HG02870 (cell line): Measurements from ENCODE around the gene TMEM245.
A peak's percentile ranks its signal among the peaks of the same experiment; 100 is the strongest.

Experiments used
- ATAC-seq: cut with Tn5 transposase; IDR thresholded peaks from one replicate; pipeline ENCODE4 v1.9.1; 2021; ENCODE audit warnings: mild to moderate bottlenecking, moderate library complexity; ENCODE audit not compliant: unreplicated experiment

The TMEM245 gene

DNA sequence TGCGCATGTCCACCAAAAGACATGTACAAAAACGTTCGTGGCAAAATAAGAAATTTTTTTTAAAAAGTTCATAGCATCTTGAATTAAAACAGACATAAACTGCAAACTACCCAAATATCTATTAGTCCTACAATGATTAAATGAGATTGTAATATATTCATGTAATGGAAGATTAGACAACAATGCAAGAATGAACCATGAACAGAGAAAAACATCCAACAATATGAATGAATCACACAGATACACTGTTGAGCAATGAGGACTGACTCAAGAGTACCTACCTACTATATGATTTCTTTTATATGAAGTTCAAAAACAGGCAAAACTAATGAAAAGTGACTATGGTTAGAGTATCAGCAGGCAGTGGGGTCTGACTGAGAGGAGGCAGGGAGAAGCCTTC is 88.5 kb downstream of the TMEM245 start:
- no peak for ATAC-seq

DNA sequence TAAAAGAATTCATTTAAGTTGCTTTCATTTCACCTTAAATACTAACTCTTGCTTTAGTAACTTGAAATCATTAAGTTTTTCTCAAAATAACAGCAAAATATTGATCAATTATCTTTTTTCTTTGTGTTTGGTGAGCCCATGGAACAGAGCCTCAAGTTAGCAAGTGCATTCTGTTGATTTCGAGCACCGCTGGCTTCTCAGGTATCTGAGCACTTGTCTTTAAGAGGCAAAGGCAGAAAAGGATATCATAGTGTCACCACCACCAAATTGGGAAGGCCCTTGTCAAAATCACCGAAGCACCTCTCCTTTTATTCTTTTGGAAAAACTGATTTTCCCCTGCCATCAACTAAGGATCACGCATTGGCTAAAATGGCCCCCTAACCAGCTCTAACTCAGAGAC is 89.3 kb downstream of the TMEM245 start:
- no peak for ATAC-seq

DNA sequence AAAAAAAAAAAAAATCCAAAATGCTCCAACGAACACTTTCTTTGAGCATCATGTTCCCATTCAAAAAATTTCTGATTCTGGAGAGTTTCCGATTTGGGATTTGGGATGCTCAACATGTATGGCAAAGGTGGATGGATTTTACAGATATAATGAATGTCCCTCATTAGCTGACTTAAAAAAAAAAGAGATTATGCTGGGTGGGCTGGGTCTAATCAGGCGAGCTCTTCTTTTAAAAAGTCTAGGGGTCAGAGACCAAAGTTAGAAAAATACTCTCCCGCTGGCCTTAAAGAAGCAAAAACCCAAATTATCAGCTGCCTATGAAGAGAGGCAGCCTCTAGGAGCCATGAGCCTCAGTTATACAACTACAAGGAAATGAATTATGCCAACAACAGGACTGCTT is 91.3 kb downstream of the TMEM245 start:
- ATAC-seq: no peak

DNA sequence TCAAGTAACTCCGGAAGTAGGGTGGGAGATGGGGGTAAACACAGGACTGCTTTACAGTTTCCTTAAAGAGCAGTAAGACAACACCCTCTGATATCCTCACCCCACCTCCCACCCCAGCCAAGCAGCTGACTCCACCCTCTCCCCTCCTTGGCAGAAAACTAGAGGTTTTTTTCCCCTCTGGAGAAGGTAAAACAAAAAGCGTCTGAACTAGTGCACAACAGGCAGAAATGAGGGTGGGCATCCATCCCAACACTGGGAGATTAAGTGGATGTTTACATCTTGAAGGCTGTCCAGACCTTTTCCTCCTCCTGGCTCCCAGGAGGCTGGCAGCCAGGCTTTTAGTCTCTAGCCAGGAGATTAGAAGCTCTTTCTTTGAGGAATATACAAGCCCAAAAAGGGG is 92.6 kb downstream of the TMEM245 start:
- ATAC-seq: no peak

DNA sequence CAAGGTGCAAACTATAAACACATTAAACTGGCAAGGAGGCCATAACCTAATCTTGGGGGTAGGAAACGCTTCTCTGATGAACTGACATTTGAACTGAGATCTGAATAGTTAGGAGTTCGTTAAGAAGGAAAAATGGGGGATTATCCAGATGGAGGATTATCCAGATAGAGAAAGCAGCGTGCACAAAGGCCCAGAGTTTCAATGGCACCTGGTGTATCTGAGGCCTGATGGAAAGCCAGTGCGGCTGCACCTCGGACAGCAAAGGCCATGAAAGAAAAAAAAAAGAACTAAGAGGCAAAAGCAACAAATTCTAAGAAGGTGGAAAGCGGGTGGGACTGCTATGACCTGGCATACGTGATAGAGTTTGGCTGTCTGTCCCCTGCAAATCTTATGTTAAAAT is 93.4 kb downstream of the TMEM245 start:
- ATAC-seq: no peak

DNA sequence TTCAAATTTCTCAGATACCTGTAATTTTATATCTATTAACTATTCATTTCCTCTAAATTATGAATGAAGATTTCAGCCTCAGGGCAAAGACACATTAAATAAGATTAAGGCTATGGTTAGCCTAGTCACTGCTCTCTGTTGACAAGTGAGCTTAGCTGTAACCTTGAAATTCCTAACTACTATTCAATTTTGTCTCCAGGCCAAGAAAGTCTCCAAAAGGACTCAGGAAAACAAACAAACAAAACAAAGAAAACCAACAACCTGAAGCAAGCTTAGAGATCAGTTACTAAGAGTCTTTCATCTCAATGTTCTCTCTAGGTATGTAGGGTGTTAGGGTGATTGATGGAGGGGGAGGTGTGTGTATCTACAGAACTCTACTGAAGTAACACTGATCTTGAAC is 96.9 kb downstream of the TMEM245 start:
- no peak for ATAC-seq

DNA sequence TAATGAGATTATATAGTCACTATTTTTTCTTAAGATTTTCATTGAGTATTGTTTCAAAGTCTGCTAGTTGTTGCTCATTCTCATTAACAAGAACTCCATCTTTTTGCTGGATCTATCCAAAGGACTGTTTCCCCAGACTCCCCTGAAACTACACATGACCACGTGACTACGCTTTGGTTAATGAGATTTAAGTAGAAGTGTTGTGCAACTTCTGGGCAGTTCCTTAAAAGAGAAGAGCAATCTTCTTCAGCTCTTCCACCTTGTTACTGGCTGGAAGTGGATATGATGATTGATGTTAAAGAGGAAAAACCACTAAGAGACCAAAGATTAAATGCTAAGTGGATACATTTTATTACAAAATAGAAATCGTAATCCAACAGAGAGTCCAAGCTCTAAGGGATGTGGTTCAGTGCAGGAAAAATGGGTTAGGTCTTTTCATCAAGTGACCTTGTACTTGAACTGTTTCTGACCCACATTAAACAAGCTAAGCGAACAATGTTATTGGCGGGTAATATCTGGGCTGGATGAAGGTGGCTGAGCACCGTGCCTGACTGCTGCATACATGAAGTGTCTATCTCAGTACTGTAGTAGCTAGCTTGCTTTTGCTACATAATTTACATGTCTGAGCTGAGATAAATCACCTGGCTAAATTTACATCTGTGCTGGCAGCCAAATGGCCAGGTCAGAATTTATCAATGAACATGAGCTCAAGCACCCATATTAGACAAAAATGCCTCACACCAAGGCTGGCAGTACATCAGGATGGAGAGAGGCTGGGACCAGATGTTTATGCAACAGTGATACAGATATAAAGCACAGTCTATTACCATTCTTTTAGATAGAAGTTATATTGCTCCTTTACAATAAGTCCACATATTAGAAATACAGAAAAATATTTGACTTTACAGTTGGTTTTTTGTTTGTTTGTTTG is 98.9 kb downstream of the TMEM245 start:
- ATAC-seq: no peak

DNA sequence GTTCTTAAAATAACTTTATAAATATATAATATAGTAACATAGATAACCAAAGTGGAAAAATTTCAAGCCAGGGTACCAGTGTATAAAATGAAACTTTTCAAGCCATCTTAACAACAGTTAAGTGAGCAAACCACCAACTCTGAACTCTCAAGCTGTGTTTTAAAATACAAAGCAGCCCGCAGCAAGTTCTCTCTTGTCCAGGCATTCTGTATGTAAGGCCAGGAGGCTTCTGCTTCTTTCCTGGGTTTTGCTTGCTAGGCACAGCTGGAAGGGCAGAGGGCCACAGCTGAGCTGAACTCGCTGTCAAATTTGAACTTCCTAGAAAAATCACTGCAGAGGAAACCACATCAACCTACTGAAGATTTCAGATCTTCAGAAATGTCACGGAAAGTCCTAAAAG is 99.6 kb downstream of the TMEM245 start:
- ATAC-seq: no peak

DNA sequence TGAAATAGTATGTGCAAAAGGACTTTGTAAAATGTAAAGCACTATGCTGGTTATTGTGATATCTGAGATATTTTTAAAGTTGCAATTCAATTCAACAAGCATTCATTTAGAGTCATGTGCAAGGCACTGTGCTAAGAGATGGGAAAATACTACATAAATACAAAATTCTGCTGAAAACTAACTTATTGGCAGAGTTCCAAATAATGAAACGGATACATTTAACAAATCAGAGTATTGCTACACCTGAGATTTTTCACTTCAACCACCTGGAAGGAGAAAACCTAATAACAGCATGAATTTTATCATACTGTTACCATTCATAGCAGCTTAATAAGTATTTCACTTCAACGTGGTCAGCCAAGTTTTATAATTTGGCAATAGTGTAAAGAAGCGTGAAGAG is 100.3 kb downstream of the TMEM245 start:
- ATAC-seq: no peak

DNA sequence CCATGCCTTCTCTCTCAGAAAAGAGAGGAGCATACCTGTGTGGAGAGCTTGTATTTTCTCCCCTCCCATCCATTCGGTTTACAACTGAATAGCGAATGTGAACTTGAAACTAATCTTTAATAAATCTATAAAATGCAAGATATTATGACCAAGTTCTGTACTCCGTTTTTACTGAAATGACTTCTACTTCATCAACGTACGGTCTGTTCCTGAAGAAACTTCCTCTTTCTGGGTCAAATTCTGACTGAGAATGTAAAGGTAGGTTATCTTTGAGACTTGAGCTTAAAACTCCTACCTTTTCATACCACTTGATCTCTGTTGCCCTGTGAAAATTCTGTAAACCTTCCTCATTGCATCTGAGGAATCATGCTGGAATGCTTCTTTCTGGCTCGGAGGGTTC is 102.3 kb downstream of the TMEM245 start:
- peak; percentile 54 for ATAC-seq

DNA sequence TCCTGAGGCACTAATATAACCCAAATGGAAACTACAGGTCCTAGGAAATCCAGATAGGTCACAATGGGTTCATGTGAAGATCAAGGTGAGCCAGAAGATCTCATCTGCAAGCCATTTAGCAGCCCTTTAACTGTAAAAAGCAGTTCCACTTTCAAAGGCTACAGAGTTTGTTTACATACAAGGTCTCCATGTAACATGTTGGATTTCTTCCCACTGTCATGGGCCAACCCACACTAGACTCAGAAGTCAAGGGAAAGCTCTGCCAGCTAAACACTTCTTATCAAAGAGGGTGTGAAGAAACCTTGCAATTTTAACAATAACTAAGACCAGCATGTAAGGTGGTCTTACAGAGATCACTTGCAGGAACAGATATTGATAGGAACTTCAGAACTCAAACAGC is 102.7 kb downstream of the TMEM245 start:
- no peak for ATAC-seq

DNA sequence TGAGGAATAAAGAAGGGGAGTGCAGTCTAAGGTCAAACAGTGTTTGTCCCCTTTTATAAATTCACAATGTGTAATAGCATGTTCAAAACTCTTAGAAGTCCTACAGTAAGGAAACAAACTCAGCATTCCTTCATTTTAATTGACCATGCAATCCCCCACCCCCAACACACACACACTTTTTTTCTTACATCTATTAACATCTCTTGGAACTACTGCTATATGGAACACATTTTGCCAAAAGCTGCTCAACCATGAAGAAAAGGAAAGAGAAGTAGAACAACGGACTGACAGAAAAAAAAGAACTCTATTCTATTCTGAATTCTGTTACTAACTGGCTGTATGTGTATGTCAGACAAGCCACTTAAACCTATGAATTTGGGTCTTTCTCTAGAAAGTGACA is 103.6 kb downstream of the TMEM245 start:
- no peak for ATAC-seq

DNA sequence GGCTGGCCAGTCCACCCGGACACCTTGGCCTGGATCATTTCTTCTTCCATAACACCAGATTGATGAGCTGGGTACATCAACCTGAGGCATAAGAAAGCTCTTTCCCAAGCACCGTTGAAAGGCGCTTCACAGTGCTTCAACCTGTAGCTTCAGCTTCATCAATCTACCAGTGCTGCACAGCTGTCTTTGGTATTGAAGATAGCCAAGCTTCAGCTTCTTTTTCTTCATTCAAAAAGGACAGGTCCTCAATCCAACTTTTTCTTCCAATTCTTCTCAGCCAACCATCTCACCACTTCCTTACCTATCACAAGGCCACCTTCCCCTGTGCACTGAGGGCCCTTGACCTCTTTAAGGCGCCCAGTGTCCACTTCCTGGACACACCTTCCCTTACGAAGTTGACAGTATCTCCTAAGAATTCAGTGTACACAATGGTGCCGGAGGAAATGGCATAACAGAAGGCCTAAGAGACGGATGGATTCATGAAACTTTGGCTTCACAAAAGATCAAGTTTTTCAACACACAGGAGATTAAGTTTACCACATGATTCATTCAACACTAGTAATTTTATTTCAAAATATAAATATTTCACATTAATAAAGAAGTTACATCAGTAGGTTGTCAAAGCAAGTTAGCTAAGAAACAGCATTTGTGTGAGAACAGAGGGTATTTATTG is 105.0 kb downstream of the TMEM245 start:
- no peak for ATAC-seq

DNA sequence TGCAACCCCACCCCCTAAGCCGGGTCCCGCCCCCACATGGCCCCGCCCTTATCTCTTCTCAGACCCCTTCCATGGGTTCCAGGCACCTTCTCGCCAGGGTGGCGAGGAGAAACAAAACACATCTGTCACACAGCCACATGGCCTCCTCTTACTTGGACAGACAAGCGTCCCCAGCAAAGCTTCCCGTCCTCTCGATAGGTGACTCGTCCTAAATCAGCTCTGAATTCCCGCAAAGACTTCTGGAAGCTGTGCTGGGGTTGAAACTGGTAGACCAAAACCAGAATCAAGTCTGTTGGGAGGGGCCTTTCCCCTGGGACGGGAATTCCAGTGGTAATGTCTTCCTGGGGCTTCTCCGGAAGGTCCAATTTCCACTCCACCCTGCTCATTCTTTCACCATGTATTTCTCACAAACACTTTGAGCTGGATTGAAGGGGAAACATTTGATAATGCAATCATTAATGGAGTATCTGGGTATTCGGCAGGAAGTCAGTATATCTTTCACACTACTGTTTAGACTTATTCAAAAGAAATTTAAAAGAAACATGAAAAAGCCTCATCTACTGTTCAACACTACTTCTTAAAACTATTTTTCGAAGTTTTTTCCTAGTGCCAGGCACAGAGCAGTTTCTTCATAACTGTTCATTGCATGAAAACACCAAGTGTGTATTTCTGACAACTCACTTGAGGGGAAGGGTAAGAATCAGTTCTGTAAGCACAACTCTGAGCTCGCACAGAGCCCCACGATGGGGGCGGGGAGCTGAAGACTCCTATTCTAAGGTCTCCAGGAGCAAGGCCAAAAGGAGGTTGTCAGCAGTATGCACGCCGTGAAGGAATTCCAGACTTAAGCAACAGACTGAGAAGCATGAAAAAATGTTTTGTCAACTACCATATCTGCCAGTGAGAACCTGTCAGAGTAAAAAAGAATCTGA is 105.8 kb downstream of the TMEM245 start:
- no peak for ATAC-seq

DNA sequence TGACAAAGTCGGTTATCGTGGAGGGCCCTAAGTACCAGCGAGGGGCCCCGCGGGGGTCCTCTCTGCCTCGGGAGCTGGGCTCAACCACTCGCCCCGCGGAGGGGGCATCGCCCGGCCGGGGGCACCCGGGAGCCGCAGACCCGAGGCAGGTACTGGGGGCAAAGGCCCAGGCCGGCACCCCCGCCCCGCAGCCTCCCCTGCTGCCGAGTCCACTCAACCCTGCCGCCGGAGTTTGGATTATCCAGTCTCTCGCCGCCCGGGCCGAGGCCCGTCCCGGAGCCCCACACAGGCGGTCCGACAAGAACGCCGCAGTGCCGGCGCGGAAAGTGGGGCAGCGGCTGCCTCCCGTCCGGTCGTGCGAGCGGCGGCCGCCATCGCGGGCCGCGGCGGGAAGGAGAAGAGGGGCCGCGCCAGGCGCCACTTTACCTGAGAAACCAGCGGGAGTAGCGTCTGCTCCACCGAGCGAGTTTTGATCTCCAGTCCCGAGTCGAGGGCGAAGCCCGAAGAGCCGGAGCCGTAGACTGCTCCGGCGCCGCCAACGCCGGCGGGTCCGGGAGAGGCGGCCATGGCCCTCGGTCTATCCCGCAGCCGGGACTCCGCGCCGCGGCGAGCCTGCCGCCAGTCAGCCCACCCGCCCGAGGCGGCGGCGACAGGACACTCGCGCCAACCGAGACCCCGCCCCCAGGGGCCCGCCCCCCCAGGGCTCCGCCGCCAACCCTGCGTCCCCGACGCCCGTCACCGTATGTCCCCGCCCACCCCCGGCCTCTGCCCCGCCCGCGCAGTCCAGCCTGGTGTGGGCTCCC is 106.7 kb downstream of the TMEM245 start, which contains the start of gene CTNNAL1:
CTNNAL1 (minus strand) TSS at position 624 of the 803 bp plus-strand sequence; CDS start at position 567, 57 bp downstream.
- ATAC-seq: peak; percentile 57

DNA sequence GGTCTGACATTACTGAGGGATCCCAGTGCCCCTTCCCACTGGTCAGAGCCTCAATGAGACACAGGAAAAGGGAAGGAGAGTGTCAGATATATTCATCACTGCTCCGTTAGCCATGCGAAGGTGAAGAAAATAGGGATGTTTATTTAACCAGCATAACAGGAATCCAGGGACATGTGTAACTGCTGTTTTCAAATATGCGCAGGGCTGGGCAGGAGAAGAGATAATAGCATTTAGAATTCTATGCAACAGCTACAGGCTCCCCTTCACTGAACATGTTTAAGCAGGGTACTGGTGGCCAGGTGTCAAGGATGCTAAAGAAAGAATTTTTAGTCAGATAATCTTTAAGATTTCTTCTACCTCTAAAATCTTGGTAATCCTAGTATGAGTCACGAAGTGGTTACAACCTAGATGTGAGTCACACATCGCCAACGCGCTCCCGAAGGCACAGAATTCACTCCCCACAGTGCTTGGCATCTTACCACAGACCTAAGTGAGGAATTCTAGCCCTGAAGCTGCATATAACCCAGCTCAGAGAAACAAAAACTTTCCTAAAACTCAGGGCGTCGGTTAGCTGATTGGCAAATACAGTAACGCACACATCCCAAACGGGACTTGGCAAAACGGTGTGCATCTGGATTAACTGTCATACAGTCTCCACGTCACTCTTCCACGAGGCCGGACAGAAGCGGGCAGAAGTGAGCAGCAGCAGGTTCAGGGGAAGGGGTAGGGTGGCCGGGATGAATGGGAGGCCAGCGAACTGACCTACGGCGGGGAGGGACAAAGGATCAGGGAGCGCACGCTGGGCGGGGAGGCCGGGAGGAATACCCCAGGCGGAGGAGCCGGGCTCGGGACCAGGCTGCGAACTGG is 107.5 kb downstream of the TMEM245 start:
- peak; percentile 40 for ATAC-seq

DNA sequence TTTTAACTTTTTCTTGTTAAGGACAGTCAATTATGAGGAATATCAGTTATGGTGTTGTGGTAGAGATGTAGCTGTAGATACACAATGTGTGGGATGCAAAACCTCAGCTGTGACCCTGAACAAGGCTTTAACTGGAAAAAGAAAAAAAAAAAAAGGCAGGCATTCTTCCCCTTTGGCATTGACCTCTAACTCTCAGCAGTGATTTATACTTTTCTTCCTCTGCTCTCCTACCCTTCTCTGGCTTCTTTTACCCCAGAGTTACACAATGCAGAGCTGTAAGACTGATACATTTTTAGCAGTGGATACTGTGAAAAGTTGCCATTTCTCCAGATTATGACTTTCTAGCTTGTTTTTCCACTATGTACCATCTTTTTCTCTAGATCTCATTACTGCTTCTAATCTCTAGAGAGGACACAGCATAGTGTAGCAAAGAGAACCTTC is 108.5 kb downstream of the TMEM245 start:
- no peak for ATAC-seq

DNA sequence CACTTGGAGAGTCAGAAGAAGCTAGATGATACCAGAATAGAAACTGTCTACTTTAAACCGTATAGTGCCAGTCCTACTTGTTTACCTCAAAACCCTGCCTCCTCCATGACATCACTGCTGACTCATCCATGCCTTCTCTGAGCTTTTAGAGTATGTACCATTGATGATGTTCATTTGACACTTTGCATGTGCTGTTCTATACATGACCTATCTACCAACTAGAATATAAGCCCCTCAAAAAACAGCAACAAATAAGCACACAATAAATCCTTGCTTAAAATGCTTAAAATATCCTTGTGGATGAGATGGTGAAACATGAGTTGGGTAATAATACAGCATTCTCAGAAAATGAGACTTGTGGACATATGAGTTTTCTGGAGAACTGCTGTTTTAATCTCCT is 109.0 kb downstream of the TMEM245 start:
- ATAC-seq: peak; percentile 32

DNA sequence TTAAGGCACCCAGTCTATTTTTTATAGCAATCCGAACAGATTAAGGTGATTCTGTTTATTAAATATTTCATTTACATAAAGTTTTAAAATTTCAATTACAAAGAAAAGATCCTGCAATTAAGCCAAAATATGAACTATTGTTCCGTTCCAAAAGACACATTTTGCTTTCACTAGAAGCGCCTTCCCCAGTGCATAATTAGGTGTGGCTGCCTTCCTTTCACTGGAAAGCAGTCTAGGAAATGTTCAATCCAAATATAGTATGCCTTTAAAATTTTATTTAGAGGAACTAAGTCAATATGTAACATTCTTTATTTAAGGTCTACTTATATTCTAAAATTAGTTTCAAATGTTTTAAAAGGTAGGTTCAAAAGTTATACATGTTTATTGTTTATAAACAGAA is 114.1 kb downstream of the TMEM245 start:
- no peak for ATAC-seq
